CD14-positive monocyte (primary cell): ENCODE measurements around the gene KCNQ1. TPM values are rescaled to one million over a fixed set of nuclear protein-coding genes. Genes with fewer than 3 reads are reported as not detected.

Source experiments
- DNase-seq, 3 donors: peaks; one replicate each; pipeline ENCODE4 v3.0.0-alpha.2; 2011 to 2022
- H2AFZ ChIP-seq: 2 replicates; pipeline ENCODE4 v1.6.0; 2012; ENCODE audit warnings: mild to moderate bottlenecking, low read depth, low read length, inconsistent platforms; ENCODE audit not compliant: insufficient read depth, poor library complexity, severe bottlenecking
- H3K27ac ChIP-seq, 2 donors: 1 replicate in 1 of 2; 2 replicates in 1 of 2; pipeline ENCODE4 v1.5.1; 2012 to 2013; ENCODE audit warnings: low read length in 2 of 2, control low read depth in 1 of 2, inconsistent platforms in 1 of 2, low read depth in 1 of 2, mild to moderate bottlenecking in 1 of 2
- H3K27me3 ChIP-seq, 2 donors: one replicate each; pipeline versions ENCODE4 v1.6.0 to v1.6.1; 2011 to 2013; ENCODE audit warnings: low read length in 2 of 2; ENCODE audit not compliant: control insufficient read depth in 2 of 2, insufficient read depth in 2 of 2
- H3K36me3 ChIP-seq, 2 donors: replicated peaks in 1 of 2; 1 replicate in 1 of 2; 2 replicates in 1 of 2; pipeline versions ENCODE4 v1.5.1 to v1.6.1; 2012 to 2013; ENCODE audit warnings: low read length in 2 of 2, control low read depth in 1 of 2, inconsistent platforms in 1 of 2, mild to moderate bottlenecking in 1 of 2; ENCODE audit not compliant: insufficient read depth in 2 of 2, control insufficient read depth in 1 of 2
- H3K4me1 ChIP-seq, 2 donors: 1 replicate in 1 of 2; 2 replicates in 1 of 2; pipeline versions ENCODE4 v1.5.1 to v1.6.1; 2012 to 2013; ENCODE audit warnings: low read length in 2 of 2, control low read depth in 1 of 2, inconsistent platforms in 1 of 2, mild to moderate bottlenecking in 1 of 2, moderate library complexity in 1 of 2; ENCODE audit not compliant: insufficient read depth in 2 of 2, control insufficient read depth in 1 of 2
- H3K4me2 ChIP-seq: replicated peaks from 2 replicates; pipeline ENCODE3; 2012; ENCODE audit warnings: low read length, moderate library complexity, mild to moderate bottlenecking; ENCODE audit not compliant: poor library complexity, severe bottlenecking; ENCODE audit errors: extremely low read depth
- H3K4me3 ChIP-seq, 3 experiments: fragments of 200-600 bp in 1 of 3; sonication (generic) in 1 of 3; replicated peaks in 1 of 3; 1 replicate in 2 of 3; 2 replicates in 1 of 3; pipeline ENCODE4 v1.5.1; 2011 to 2013; ENCODE audit warnings: low read length in 3 of 3, mild to moderate bottlenecking in 3 of 3, control low read depth in 2 of 3, low read depth in 2 of 3, inconsistent platforms in 1 of 3, moderate library complexity in 1 of 3
- H3K79me2 ChIP-seq: 2 replicates; pipeline ENCODE4 v1.6.0; 2012; ENCODE audit warnings: mild to moderate bottlenecking, control low read depth, inconsistent platforms, low read length, moderate library complexity; ENCODE audit not compliant: insufficient read depth
- H3K9ac ChIP-seq: 2 replicates; pipeline ENCODE4 v1.6.0; 2017; ENCODE audit warnings: low read length, mild to moderate bottlenecking; ENCODE audit not compliant: insufficient read depth, poor library complexity, severe bottlenecking
- H3K9me3 ChIP-seq, 2 donors: replicated peaks in 1 of 2; 1 replicate in 1 of 2; 2 replicates in 1 of 2; pipeline versions ENCODE4 v1.5.1 to v1.6.1; 2012 to 2013; ENCODE audit warnings: low read length in 2 of 2, control low read depth in 1 of 2; ENCODE audit not compliant: control insufficient read depth in 1 of 2, insufficient read depth in 1 of 2
- H4K20me1 ChIP-seq: 2 replicates; pipeline ENCODE4 v1.6.0; 2012; ENCODE audit warnings: mild to moderate bottlenecking, low read length, control low read depth, moderate library complexity; ENCODE audit not compliant: insufficient read depth
- H3K27ac Mint-ChIP-seq, 7 donors: one replicate each; pipeline ENCODE4 v1.8.0; 2020; ENCODE audit warnings: mild to moderate bottlenecking in 7 of 7, mixed read lengths in 7 of 7, moderate library complexity in 6 of 7, inconsistent platforms in 2 of 7
- H3K27me3 Mint-ChIP-seq, 3 donors: one replicate each; pipeline ENCODE4 v1.8.0; 2021 to 2022; ENCODE audit warnings: low read depth in 3 of 3, mild to moderate bottlenecking in 3 of 3, mixed read lengths in 3 of 3, moderate library complexity in 3 of 3, inconsistent platforms in 1 of 3
- H3K36me3 Mint-ChIP-seq, 2 donors: one replicate each; pipeline ENCODE4 v1.8.0; 2020; ENCODE audit warnings: mixed read lengths in 2 of 2, inconsistent platforms in 1 of 2, mild to moderate bottlenecking in 1 of 2
- H3K4me1 Mint-ChIP-seq: one replicate; pipeline ENCODE4 v1.8.0; 2020; ENCODE audit warnings: mild to moderate bottlenecking, mixed read lengths
- H3K4me3 Mint-ChIP-seq, 2 donors: one replicate each; pipeline ENCODE4 v1.8.0; 2020; ENCODE audit warnings: mild to moderate bottlenecking in 2 of 2, mixed read lengths in 2 of 2, moderate library complexity in 1 of 2
- H3K9me3 Mint-ChIP-seq, 7 donors: one replicate each; pipeline ENCODE4 v1.8.0; 2020 to 2022; ENCODE audit warnings: mixed read lengths in 7 of 7, mild to moderate bottlenecking in 6 of 7, moderate library complexity in 6 of 7, inconsistent platforms in 2 of 7
- CTCF ChIP-seq: fragments of 200-600 bp; IDR thresholded peaks from one replicate; pipeline ENCODE4 v1.8.0; 2022; ENCODE audit warnings: antibody characterized with exemption, mild to moderate bottlenecking
- WGBS: methylation state at CpG from one replicate; pipeline ENCODE4 v1.1.5; 2013; ENCODE audit warnings: missing lambda C conversion rate; ENCODE audit not compliant: insufficient coverage; 5-methylcytosine and 5-hydroxymethylcytosine counted together
- intact Hi-C, 2 donors: fragments of 100-400 bp; cut with micrococcal nuclease; formaldehyde crosslinking; loops; one replicate each; pipeline versions ENCODE4 v1.15.0 to v1.15.1; 2023
- polyA plus RNA-seq, 3 donors: library from polyadenylated mRNA; depleted of rRNA in 1 of 3; unstranded in 2 of 3; stranded (reverse) in 1 of 3; fragments of 300-500 nt in 2 of 3; fragments of >200 nt in 1 of 3; fragmentation: Illumina TruSeq in 2 of 3; gene quantifications; 1 replicate in 2 of 3; 2 replicates in 1 of 3; pipeline ENCODE4 v1.2.3, GENCODE V29; 2012 to 2021

KCNQ1 gene
- polyA plus RNA-seq, 3 donors = 14.9 to 31.8 (median 21.6) TPM

GRCh38 chr11:2424811-2425495, 19.9 kb upstream of the KCNQ1 start:
- Histone ChIP-seq H3K27ac (no peak overlapping the region), H3K36me3 (no peaks in the 10 kb centered on the region), H3K27me3 (no peaks in the 10 kb centered on the region), H3K9ac (no peak overlapping the region), H3K4me3 (no peak overlapping the region), H3K79me2 (no peaks in the 10 kb centered on the region), H3K4me2 (no peak overlapping the region), H3K4me1 (peaks cover 4% of the 10 kb centered on the region in 2 donors), H4K20me1 (no peaks in the 10 kb centered on the region), H3K9me3 (no peaks in the 10 kb centered on the region), H2AFZ (no peak overlapping the region)
- Mint-ChIP-seq H3K4me1 (no peaks in the 10 kb centered on the region), H3K36me3 (no peaks in the 10 kb centered on the region), H3K27ac (no peak overlapping the region), H3K9me3 (peaks cover 0 to 3% (median 0%) of the 10 kb centered on the region in 7 donors), H3K27me3 (peaks cover 0 to 19% (median 5%) of the 10 kb centered on the region in 3 donors), H3K4me3 (no peak overlapping the region)
- no peak for DNase-seq
- intact Hi-C loops = no loop called here
- TF ChIP-seq CTCF = no peak
- 78% methylated on average over 23 of the region's 28 CpGs for WGBS

GRCh38 chr11:2425506-2425905, 19.3 kb upstream of the KCNQ1 start:
- no peak overlapping the region for H3K9ac ChIP-seq
- no peak overlapping the region for H3K27ac Mint-ChIP-seq

More at GRCh38 chr11:2425506-2425905, 19.3 kb upstream of the KCNQ1 start:
- Mint-ChIP-seq H3K27me3 (peaks cover 0 to 15% (median 5%) of the 10 kb centered on the region in 3 donors), H3K4me3 (no peak overlapping the region), H3K36me3 (no peaks in the 10 kb centered on the region), H3K9me3 (peaks cover 0 to 3% (median 0%) of the 10 kb centered on the region in 7 donors), H3K4me1 (no peaks in the 10 kb centered on the region)
- H3K27me3 ChIP-seq = no peaks in the 10 kb centered on the region
- H4K20me1 ChIP-seq = no peaks in the 10 kb centered on the region
- intact Hi-C loops = no loop called here
- H3K36me3 ChIP-seq = no peaks in the 10 kb centered on the region
- H3K79me2 ChIP-seq = no peaks in the 10 kb centered on the region
- no peak for TF ChIP-seq CTCF
- no peaks in the 10 kb centered on the region for H3K9me3 ChIP-seq
- 100% methylated on average over 2 of the region's 8 CpGs for WGBS
- H3K4me3 ChIP-seq = no peak overlapping the region
- no peak overlapping the region for H3K27ac ChIP-seq
- DNase-seq = no peak
- no peak overlapping the region for H3K4me2 ChIP-seq
- H2AFZ ChIP-seq = no peak overlapping the region
- peaks cover 1 to 2% of the 10 kb centered on the region in 2 donors for H3K4me1 ChIP-seq
